ENCODE measurements around the gene LETM1.

Gene LETM1

DNA sequence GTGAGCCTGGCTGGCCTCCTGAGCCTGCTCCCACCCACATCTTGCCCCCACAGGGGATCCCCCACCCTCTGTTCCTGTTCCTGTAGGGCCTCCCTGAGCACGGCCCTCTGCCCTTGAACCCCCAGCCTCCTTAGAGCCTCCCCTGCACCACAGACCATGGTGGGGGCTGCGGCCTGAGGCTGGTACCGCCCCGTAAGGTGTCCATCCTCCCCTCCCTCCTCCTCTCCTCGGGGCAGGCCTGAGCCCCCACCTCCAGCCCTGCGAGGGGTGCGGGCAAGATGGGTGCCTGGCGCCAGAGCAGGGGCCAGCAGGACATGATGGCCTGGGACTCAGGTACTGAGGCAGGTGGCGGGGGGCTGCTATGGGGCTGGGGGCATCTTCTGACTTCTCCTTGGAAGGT lies 91.3 kb downstream of the LETM1 start:
- H3K4me3 ChIP-seq (ENCODE audit: control insufficient read depth in 1 of 7, extremely low read depth in 1 of 7, insufficient read depth in 4 of 7, low read depth in 2 of 7, low read length in 6 of 7), result no peak overlapping the region
- peaks cover 0 to 12% (median 0%) of the 10 kb centered on the region in 5 experiments for H3K27me3 ChIP-seq (replicated peaks in 2 of 5; ENCODE audit: control insufficient read depth in 4 of 5, insufficient read depth in 5 of 5, low read length in 4 of 5)
- ChIA-PET CTCF (interaction anchor here (0.6 to 3.5 kb wide), 7 partner anchors 18 to 134 kb away, joined by 3 to 23 read pairs (median 4); no protein-coding TSS in a partner anchor), POLR2A (interaction anchor here (0.8 kb wide), 1 partner anchor 28 kb away, joined by 3 read pairs; no protein-coding TSS in a partner anchor)
- DNase-seq, result no peak
- H3K9me3 ChIP-seq (ENCODE audit: control extremely low read depth in 1 of 5, control insufficient read depth in 4 of 5, insufficient read depth in 2 of 5, low read depth in 1 of 5, low read length in 4 of 5), result no peaks in the 10 kb centered on the region
- no peak overlapping the region for H3K27ac ChIP-seq (ENCODE audit: insufficient read depth in 1 of 2, low read depth in 1 of 2, low read length in 2 of 2, poor library complexity in 1 of 2, severe bottlenecking in 2 of 2)
- H3K36me3 ChIP-seq (ENCODE audit: control insufficient read depth in 4 of 4, insufficient read depth in 4 of 4, low read length in 3 of 4), result no peaks in the 10 kb centered on the region
- WGBS (ENCODE audit: insufficient coverage), result 87% methylated on average over 5 of the region's 9 CpGs
- peaks cover 0 to 46% (median 40%) of the 10 kb centered on the region in 4 experiments for H3K4me1 ChIP-seq (ENCODE audit: control extremely low read depth in 1 of 4, control insufficient read depth in 4 of 4, insufficient read depth in 4 of 4, low read length in 3 of 4)

DNA sequence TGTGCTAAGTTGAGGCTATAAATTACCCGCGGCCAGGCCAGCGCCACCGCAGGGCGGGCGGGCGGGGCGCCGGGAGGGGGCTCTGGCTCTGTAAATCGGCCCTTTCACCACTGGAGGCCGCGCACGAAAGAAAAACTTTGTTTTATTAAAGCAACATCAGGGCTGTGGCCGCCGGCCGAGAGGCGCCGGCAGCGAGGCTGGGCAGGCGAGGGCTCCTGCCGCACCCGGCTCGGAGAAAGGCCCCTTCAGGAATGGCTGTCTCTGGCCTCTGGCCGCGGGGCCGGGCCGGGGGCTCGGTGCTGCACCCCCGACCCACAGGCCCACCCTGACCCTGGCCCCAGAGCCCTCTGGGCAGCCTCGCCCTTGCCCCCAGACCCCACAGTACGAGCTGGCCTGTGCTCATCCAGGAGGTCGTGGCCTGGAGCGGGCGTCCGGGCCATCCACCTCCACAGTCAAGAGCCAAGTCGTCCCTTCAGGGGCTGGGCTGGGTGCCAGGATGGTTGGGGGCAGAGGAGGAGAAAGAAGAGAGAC lies 92.3 kb downstream of the LETM1 start:
- no peaks in the 10 kb centered on the region for H3K36me3 ChIP-seq (ENCODE audit: control insufficient read depth in 4 of 4, insufficient read depth in 4 of 4, low read length in 3 of 4)
- DNase-seq, result peak; percentile 39 to 64 (median 61)
- H3K4me1 ChIP-seq (ENCODE audit: control extremely low read depth in 1 of 4, control insufficient read depth in 4 of 4, insufficient read depth in 4 of 4, low read length in 3 of 4), result peaks cover 0 to 38% (median 31%) of the 10 kb centered on the region in 4 experiments
- CTCF ChIA-PET, result interaction anchor here (0.7 to 3.5 kb wide), 9 partner anchors 15 to 136 kb away, joined by 3 to 23 read pairs (median 4); no protein-coding TSS in a partner anchor
- POLR2A ChIA-PET, result no interaction called here
- H3K9me3 ChIP-seq (ENCODE audit: control extremely low read depth in 1 of 5, control insufficient read depth in 4 of 5, insufficient read depth in 2 of 5, low read depth in 1 of 5, low read length in 4 of 5), result no peaks in the 10 kb centered on the region
- peaks cover 0 to 12% (median 0%) of the 10 kb centered on the region in 5 experiments for H3K27me3 ChIP-seq (replicated peaks in 2 of 5; ENCODE audit: control insufficient read depth in 4 of 5, insufficient read depth in 5 of 5, low read length in 4 of 5)
- peak overlapping the region in 3 of 7 experiments; percentile 46 to 54 (median 48) for H3K4me3 ChIP-seq (ENCODE audit: control insufficient read depth in 1 of 7, extremely low read depth in 1 of 7, insufficient read depth in 4 of 7, low read depth in 2 of 7, low read length in 6 of 7)
- 2% methylated on average over 24 of the region's 36 CpGs for WGBS (ENCODE audit: insufficient coverage)
- no peak overlapping the region for H3K27ac ChIP-seq (ENCODE audit: insufficient read depth in 1 of 2, low read depth in 1 of 2, low read length in 2 of 2, poor library complexity in 1 of 2, severe bottlenecking in 2 of 2)

GRCh38 chr4:1763070-1763549 lies 92.8 kb downstream of the LETM1 start:
- no peaks in the 10 kb centered on the region for H3K36me3 ChIP-seq (ENCODE audit: control insufficient read depth in 4 of 4, insufficient read depth in 4 of 4, low read length in 3 of 4)
- peaks cover 0 to 8% (median 0%) of the 10 kb centered on the region in 5 experiments for H3K27me3 ChIP-seq (replicated peaks in 2 of 5; ENCODE audit: control insufficient read depth in 4 of 5, insufficient read depth in 5 of 5, low read length in 4 of 5)
- WGBS (ENCODE audit: insufficient coverage), result 39% methylated on average over 19 of the region's 31 CpGs
- no peak overlapping the region for H3K27ac ChIP-seq (ENCODE audit: insufficient read depth in 1 of 2, low read depth in 1 of 2, low read length in 2 of 2, poor library complexity in 1 of 2, severe bottlenecking in 2 of 2)
- no peaks in the 10 kb centered on the region for H3K9me3 ChIP-seq (ENCODE audit: control extremely low read depth in 1 of 5, control insufficient read depth in 4 of 5, insufficient read depth in 2 of 5, low read depth in 1 of 5, low read length in 4 of 5)
- DNase-seq, result no peak
- CTCF ChIA-PET, result interaction anchor here (1.1 to 3.5 kb wide), 4 partner anchors 16 to 137 kb away, joined by 3 to 23 read pairs (median 7); no protein-coding TSS in a partner anchor
- peak overlapping the region in 1 of 7 experiments; percentile 45 for H3K4me3 ChIP-seq (ENCODE audit: control insufficient read depth in 1 of 7, extremely low read depth in 1 of 7, insufficient read depth in 4 of 7, low read depth in 2 of 7, low read length in 6 of 7)
- POLR2A ChIA-PET, result interaction anchor here (0.6 kb wide), 1 partner anchor 22 kb away, joined by 4 read pairs; no protein-coding TSS in a partner anchor
- peaks cover 0 to 38% (median 28%) of the 10 kb centered on the region in 4 experiments for H3K4me1 ChIP-seq (ENCODE audit: control extremely low read depth in 1 of 4, control insufficient read depth in 4 of 4, insufficient read depth in 4 of 4, low read length in 3 of 4)

- Histone ChIP-seq H3K4me1 (ENCODE audit: control extremely low read depth in 1 of 4, control insufficient read depth in 4 of 4, insufficient read depth in 4 of 4, low read length in 3 of 4) (peaks cover 0 to 39% (median 26%) of the 10 kb centered on the region in 4 experiments), H3K27me3 (replicated peaks in 2 of 5; ENCODE audit: control insufficient read depth in 4 of 5, insufficient read depth in 5 of 5, low read length in 4 of 5) (peaks cover 0 to 4% (median 0%) of the 10 kb centered on the region in 5 experiments), H3K27ac (ENCODE audit: insufficient read depth in 1 of 2, low read depth in 1 of 2, low read length in 2 of 2, poor library complexity in 1 of 2, severe bottlenecking in 2 of 2) (no peak overlapping the region), H3K9me3 (ENCODE audit: control extremely low read depth in 1 of 5, control insufficient read depth in 4 of 5, insufficient read depth in 2 of 5, low read depth in 1 of 5, low read length in 4 of 5) (no peaks in the 10 kb centered on the region), H3K36me3 (ENCODE audit: control insufficient read depth in 4 of 4, insufficient read depth in 4 of 4, low read length in 3 of 4) (no peaks in the 10 kb centered on the region), H3K4me3 (ENCODE audit: control insufficient read depth in 1 of 7, extremely low read depth in 1 of 7, insufficient read depth in 4 of 7, low read depth in 2 of 7, low read length in 6 of 7) (no peak overlapping the region)
- POLR2A ChIA-PET, result interaction anchor here (0.6 kb wide), 1 partner anchor 22 kb away, joined by 4 read pairs; no protein-coding TSS in a partner anchor
- CTCF ChIA-PET, result interaction anchor here (1.1 to 3.5 kb wide), 4 partner anchors 16 to 138 kb away, joined by 3 to 23 read pairs (median 7); no protein-coding TSS in a partner anchor
- 85% methylated on average over 13 of the region's 20 CpGs for WGBS (ENCODE audit: insufficient coverage)
- DNase-seq, result no peak
Observed at GRCh38 chr4:1762264-1763010, 93.5 kb downstream of the LETM1 start.

Data from common myeloid progenitor, CD34-positive (primary cell).